Prostate gland (tissue), 2 donors: ENCODE measurements around the gene ENTPD3.

ENCODE experiments used
- POLR2AphosphoS5 ChIP-seq: sonication (generic); formaldehyde crosslinking; IDR thresholded peaks from one replicate; pipeline ENCODE4 v1.6.1; 2017; ENCODE audit warnings: antibody characterized with exemption
- TF ChIP-seq, protein P1 (sequence below), 4 experiments: fragments of 200-600 bp in 2 of 4; fragments of 450-650 bp in 2 of 4; sonication (generic) in 2 of 4; IDR thresholded peaks; 1 replicate in 3 of 4; 2 replicates in 1 of 4; pipeline ENCODE4 v1.5.1; 2016 to 2019; ENCODE audit warnings: antibody characterized with exemption in 4 of 4, mild to moderate bottlenecking in 2 of 4, moderate library complexity in 2 of 4

DNA sequence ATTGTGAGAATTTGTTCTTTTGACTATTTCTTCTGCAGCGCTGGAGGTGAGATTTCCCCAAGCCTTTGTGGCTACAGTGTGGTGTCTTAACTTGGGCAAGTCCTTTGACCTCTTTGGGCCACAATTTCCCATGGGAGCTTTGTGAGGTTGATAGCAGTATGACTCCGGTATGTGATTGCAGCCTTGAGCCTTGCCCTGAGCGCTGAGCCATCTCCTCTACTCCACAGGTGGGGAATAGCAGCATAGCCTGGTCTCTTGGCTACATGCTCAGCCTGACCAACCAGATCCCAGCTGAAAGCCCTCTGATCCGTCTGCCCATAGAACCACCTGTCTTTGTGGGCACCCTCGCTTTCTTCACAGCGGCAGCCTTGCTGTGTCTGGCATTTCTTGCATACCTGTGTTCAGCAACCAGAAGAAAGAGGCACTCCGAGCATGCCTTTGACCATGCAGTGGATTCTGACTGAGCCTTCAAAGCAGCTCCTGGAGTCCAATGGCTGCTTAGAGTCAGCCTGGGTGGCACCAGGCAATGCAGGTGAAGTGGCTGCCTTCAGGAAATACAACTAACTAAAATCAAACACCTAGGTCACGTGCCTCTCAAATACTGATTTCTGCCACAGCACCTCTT lies 40.2 kb downstream of the ENTPD3 start:
- no peak for TF ChIP-seq POLR2AphosphoS5
- TF ChIP-seq, protein P1, sequence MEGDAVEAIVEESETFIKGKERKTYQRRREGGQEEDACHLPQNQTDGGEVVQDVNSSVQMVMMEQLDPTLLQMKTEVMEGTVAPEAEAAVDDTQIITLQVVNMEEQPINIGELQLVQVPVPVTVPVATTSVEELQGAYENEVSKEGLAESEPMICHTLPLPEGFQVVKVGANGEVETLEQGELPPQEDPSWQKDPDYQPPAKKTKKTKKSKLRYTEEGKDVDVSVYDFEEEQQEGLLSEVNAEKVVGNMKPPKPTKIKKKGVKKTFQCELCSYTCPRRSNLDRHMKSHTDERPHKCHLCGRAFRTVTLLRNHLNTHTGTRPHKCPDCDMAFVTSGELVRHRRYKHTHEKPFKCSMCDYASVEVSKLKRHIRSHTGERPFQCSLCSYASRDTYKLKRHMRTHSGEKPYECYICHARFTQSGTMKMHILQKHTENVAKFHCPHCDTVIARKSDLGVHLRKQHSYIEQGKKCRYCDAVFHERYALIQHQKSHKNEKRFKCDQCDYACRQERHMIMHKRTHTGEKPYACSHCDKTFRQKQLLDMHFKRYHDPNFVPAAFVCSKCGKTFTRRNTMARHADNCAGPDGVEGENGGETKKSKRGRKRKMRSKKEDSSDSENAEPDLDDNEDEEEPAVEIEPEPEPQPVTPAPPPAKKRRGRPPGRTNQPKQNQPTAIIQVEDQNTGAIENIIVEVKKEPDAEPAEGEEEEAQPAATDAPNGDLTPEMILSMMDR (IDR thresholded peaks at IDR 0.05): no peak
